Measurements from ENCODE around the gene RDH12. TPM values are rescaled to one million over a fixed set of nuclear protein-coding genes. Genes with fewer than 3 reads are reported as not detected.
"Not testable (repeated sequence)": the region's sequence is repeated elsewhere in the genome, so short reads cannot be mapped to it uniquely, and the experiment has no call there.

RDH12 gene
- total RNA-seq, 1 experiment from 2014 or later: not detected

GRCh38 chr14:67704484-67705089 lies 2.9 kb downstream of the RDH12 start:
- DNase-seq (ENCODE audit: extremely low read depth, low read depth): peak; percentile 63

DNA sequence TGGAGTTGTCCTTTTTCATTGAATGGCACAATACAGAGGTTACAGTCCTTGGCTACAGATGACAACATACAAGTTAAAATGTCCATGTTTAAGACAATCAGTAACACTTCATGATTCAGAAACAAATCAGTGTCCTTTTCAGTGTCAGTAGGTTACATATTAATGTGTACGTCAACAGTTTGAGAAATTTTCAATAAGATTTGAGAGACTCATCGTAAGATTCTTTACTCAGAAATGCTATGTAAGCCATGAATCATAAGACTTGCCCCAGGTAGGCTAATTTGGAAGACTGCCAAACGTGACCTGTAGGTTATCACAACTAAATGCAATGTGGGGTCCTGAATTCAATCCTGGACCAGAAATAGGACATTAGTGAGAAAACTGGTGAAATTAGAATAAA lies 3.5 kb downstream of the RDH12 start:
- no peak for DNase-seq (ENCODE audit: extremely low read depth, low read depth)

- not testable (repeated sequence) for DNase-seq (ENCODE audit: extremely low read depth, low read depth)
These were observed 7.7 kb downstream of the RDH12 start for GRCh38 chr14:67709346-67709745.

DNA sequence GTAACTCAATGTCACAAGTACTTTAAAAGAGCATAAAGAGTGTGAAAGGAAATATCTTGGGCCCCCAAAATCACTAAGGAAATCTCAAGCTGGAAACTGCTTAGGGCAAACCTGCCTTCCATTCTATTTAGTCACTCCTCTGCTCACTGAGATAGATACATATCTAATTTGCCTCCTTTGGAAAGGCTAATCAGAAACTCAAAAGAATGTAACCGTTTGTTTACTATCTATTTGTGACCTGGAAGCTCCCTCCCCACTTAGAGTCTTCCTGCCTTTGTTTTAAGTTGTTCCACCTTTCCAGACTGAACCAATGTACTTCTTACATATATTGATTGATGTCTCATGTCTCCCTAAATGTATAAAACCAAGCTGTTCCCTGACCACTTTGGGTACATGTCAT lies 8.1 kb downstream of the RDH12 start:
- not testable (repeated sequence) for DNase-seq (ENCODE audit: extremely low read depth, low read depth)

DNA sequence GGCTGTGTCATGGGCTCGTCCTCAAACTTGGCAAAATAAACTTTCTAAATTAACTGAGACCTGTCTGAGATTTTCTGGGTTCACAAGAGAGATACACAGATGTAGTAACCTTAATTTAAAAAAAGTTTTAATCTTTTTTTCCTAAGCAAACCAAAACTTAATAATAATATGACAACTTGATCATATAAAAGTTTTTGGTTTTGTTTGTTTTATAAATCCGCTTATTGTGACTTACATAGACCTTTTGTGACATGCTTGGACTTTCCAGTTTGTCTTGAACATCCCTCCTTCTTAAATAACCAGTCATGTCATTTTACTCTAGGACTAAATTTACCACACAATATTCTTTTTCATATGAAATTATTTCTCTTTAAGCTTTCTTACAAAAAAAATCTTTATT lies 8.5 kb downstream of the RDH12 start:
- DNase-seq (ENCODE audit: extremely low read depth, low read depth): no peak

- no peak for DNase-seq (ENCODE audit: extremely low read depth, low read depth)
These were observed 15.4 kb downstream of the RDH12 start for GRCh38 chr14:67717048-67717447.

GRCh38 chr14:67718265-67718664 lies 16.6 kb downstream of the RDH12 start:
- no peak for DNase-seq (ENCODE audit: extremely low read depth, low read depth)

DNA sequence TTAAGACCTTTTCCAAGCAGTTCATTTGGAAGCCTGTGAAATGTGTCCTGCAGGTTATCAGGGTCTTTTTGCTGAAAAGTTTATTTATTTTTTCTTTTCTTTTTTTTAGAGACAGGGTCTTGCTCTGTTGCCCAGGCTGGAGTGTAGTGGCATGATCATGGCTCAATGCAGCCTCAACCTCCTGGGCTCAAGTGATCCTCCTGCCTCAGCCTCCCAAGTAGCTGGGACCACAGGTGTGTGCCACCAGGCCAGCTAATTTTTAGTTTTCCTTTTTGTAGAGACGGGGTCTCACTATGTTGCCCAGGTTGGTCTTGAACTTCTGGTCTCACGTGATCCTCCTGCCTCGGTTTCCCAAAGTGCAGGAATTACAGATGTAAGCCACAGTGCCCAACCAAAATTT lies 17.7 kb downstream of the RDH12 start:
- DNase-seq (ENCODE audit: extremely low read depth, low read depth): not testable (repeated sequence)

- DNase-seq (ENCODE audit: extremely low read depth, low read depth): no peak
These were observed 18.2 kb downstream of the RDH12 start for GRCh38 chr14:67719866-67720265.

DNA sequence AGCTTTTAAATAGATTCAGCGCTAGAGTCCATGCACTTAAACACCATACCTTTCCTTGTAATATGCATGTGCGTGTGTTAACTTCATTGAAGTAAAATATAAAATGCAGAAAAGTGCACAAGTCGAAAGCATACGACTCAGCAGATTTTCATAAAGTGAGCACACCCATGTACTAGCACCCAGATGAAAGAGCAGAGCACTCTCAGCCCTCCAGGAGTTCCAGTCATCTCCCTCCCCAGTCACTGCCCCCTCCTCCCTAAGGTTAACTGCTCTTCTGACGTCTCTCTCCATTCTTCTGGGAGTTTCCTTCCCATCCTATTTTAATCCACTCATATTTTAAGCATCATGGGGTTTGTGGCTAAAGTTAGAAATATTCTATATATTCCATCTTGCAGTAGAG lies 20.2 kb downstream of the RDH12 start:
- DNase-seq (ENCODE audit: extremely low read depth, low read depth): no peak

DNA sequence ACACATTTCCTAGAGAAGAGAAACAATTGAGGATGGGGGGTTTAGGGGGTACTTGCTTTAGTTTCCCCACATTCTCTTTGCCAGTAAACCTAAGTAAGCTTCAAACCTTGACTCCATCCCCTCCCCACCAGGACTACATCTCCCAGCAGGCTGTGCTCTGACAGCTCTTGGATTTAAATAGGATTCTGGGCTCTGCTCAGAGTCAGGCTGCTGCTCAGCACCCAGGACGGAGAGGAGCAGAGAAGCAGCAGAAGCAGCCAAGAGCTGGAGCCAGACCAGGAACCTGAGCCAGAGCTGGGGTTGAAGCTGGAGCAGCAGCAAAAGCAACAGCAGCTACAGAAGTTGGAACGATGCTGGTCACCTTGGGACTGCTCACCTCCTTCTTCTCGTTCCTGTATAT lies 20.6 kb downstream of the RDH12 start:
- no peak for DNase-seq (ENCODE audit: extremely low read depth, low read depth)

- no peak for DNase-seq (ENCODE audit: extremely low read depth, low read depth)
These were observed 23.5 kb downstream of the RDH12 start for GRCh38 chr14:67725171-67725570.

GRCh38 chr14:67727361-67727760 lies 25.7 kb downstream of the RDH12 start:
- DNase-seq (ENCODE audit: extremely low read depth, low read depth): no peak

DNA sequence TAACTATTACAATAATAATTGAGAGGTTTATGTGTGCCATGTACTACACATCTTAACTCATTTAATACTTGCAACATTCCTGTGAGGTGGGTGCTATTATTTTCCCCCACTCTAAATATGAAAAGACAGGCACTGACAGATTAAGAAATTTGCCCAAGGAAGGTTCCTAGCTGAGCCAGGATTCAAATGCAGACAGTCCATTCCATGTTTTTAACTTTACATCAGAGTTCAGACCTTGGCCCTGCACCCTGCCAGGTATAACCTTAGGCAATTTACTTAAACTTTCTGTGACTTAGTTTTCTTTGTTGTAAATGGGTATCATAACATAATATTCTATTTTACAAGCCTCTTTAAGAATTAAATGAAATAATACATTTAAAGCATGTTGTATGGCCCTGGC lies 26.6 kb downstream of the RDH12 start:
- DNase-seq (ENCODE audit: extremely low read depth, low read depth): no peak

GRCh38 chr14:67729072-67729885 lies 27.6 kb downstream of the RDH12 start:
- DNase-seq (ENCODE audit: extremely low read depth, low read depth): no peak

DNA sequence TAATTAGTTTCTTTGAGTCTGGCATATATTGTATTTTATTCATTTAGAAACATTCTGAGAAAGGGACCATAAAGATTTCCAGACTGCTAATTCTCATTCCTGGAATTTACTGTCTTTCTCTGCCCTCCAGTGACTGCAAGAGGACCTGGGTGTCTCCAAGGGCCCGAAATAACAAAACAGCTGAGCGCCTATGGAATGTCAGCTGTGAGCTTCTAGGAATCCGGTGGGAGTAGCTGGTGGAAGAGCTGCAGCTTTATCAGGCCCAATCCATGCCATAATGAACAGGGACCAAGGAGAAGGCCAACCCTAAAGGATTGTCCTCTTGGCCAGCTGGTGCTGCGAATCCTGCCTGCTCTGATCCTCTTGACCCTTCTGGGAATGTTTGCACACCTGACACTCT lies 31.9 kb downstream of the RDH12 start:
- DNase-seq (ENCODE audit: extremely low read depth, low read depth): no peak

DNA sequence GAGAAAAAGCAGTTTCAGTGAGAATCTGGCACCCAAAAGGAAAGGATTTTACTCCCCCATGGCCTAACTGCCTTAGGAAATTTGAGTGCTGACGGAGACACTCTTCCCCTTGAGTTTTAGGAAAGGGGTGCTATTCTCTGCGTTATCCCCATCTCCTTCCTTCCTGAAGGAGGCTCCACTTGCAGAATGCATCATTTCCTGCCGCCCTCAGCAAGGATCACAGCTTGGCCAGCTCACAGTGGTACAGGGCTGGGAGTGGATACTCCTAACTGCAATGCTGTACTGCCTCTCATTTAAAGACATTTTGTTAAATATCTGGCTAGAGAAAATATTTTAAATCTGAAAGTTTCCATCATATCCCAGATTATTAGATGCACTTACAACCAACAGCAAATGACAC lies 33.0 kb downstream of the RDH12 start:
- DNase-seq (ENCODE audit: extremely low read depth, low read depth): no peak

DNA sequence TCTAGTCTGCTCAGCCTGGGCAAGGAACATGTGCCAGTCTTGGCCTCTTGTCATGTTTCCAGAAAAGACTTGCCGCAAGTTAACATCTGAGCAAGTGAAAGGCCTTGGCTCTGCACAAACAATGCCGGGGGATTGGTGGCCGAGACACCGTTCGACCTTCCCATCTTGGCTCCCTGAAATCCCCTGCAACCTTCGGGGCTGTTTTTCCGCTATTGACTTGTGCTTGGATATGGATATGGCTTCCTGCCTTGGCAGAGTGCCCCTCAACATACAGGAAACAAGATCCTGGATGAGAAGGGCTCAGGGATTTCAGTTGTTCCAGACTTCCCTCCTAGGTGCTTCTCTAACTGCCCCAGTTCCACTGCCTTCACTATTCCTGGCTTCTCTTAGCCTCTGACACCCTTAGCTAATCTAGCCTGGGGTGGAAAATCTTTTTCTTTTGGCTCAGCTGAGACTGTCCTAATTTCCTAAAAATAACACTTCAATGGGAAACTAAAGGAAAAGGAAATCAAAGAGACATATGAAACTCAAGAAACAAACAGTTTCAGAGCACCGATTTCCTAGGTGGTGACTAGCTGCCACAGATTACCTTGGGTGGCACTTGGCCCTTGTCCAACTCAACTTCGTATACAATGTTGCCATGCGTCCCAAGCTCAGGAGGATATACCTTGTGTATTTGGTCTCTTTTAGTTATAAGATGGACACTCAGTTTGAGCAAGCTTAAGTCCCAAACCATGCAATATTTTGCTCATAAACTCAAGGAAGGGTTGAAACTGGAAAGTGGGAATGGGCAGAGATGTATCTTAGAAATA lies 33.9 kb downstream of the RDH12 start:
- DNase-seq (ENCODE audit: extremely low read depth, low read depth): no peak

DNA sequence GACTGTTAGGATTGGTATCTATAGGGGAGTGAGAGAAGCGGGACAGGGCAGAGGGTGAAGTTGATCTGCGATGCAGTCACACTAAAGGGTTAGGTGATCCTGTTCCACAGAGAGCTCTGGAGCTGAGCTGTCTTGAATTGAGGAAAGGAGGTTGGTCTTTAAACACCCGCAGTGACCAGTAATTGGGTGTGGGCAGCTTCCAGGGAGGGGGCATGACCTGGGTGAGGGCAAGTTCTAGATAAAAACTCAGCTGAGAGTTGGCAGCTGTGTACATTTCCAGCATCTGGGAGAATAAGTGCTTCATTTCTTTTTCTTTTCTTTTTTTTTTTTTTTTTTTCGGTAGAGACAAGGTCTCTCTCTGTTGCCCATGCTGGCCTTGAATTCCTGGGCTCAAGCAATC lies 35.1 kb downstream of the RDH12 start:
- no peak for DNase-seq (ENCODE audit: extremely low read depth, low read depth)

DNA sequence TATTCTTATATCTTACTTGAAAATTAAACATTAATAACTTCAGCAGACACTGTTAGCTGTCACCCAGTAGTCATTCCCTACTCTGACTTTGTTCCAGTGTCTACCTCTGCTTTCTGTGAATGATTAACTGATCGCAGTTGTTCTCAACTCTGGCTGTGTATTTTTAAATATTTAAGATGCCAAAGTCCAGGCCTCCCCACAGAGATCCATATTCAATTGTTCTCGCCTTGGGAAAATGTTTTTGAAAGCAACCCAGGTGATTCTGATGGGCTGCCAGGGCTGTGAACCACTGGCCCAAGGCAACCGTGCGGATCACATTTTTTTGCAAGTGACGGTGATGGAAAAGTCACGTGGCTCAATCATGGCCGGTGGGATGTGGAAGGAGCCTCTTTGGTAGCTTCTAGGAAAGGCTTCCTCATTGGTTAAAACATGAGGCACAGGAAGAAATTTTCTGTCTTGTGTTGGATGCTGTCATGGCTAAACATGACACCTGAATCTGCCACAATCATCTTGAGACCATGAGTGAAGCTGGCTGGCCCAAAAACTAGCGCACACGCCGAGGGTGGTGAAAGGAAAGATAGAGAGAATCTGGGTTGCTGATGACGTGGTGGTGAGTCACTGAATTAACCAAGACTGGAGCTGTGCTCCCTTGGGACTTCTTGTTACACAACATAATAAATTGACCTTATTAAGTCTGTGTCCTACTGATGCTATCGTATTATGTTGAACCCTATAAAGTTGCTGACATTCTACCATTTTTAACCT lies 37.2 kb downstream of the RDH12 start:
- peak; percentile 91 for DNase-seq (ENCODE audit: extremely low read depth, low read depth)

GRCh38 chr14:67744046-67744445 lies 42.4 kb downstream of the RDH12 start:
- DNase-seq (ENCODE audit: extremely low read depth, low read depth): no peak

All from NCI-H460 (cell line).